ENCODE data around the gene SLC22A3. TPM values are rescaled to one million over a fixed set of nuclear protein-coding genes. Genes with fewer than 3 reads are reported as not detected.

SLC22A3 gene
- total RNA-seq, 2 experiments from 2014 or later: not detected

GRCh38 chr6:160424256-160424655, 76.1 kb downstream of the SLC22A3 start:
- no peaks in the 10 kb centered on the region for H3K9me3 Mint-ChIP-seq (ENCODE audit: low read depth)
- H3K27me3 Mint-ChIP-seq: peaks cover 39% of the 10 kb centered on the region
- no peak overlapping the region for H3K27ac Mint-ChIP-seq
- ATAC-seq (no peak), DNase-seq (no peak)
- ChIA-PET CTCF (no interaction called here), POLR2A (no interaction called here)
- no peaks in the 10 kb centered on the region for H3K36me3 Mint-ChIP-seq (ENCODE audit: low read depth)
- intact Hi-C loops (cut with DNase I, micrococcal nuclease): no loop called here
- peaks cover 10% of the 10 kb centered on the region for H3K4me1 Mint-ChIP-seq
- no peak overlapping the region for H3K4me3 Mint-ChIP-seq

- ChIA-PET CTCF (interaction anchor here (0.9 kb wide), 1 partner anchor 11 kb away, joined by 3 read pairs; no protein-coding TSS in a partner anchor), POLR2A (no interaction called here)
- no peaks in the 10 kb centered on the region for H3K36me3 Mint-ChIP-seq (ENCODE audit: low read depth)
- peaks cover 49% of the 10 kb centered on the region for H3K27me3 Mint-ChIP-seq
- no peak for ATAC-seq
- no peak overlapping the region for H3K4me3 Mint-ChIP-seq
- H3K4me1 Mint-ChIP-seq: peaks cover 10% of the 10 kb centered on the region
- DNase-seq: no peak
- H3K27ac Mint-ChIP-seq: no peak overlapping the region
- H3K9me3 Mint-ChIP-seq (ENCODE audit: low read depth): no peaks in the 10 kb centered on the region
- intact Hi-C loops (cut with DNase I, micrococcal nuclease): no loop called here
Measured at GRCh38 chr6:160426136-160426535, 78.0 kb downstream of the SLC22A3 start.

- no peak for ATAC-seq
- Mint-ChIP-seq H3K27me3 (peaks cover 50% of the 10 kb centered on the region), H3K4me3 (no peak overlapping the region), H3K36me3 (ENCODE audit: low read depth) (no peaks in the 10 kb centered on the region), H3K9me3 (ENCODE audit: low read depth) (no peaks in the 10 kb centered on the region), H3K4me1 (peaks cover 10% of the 10 kb centered on the region), H3K27ac (no peak overlapping the region)
- intact Hi-C loops (cut with DNase I, micrococcal nuclease): no loop called here
- CTCF ChIA-PET: interaction anchor here (0.5 to 0.6 kb wide), 2 partner anchors 23 to 451 kb away, joined by 3 to 4 read pairs; no protein-coding TSS in a partner anchor
- DNase-seq: no peak
- POLR2A ChIA-PET: no interaction called here
Measured at GRCh38 chr6:160427312-160428068, 79.3 kb downstream of the SLC22A3 start.

- H3K27ac Mint-ChIP-seq: no peak overlapping the region
- POLR2A ChIA-PET: no interaction called here
- no peak for ATAC-seq
- intact Hi-C loops (cut with DNase I, micrococcal nuclease): no loop called here
- peaks cover 50% of the 10 kb centered on the region for H3K27me3 Mint-ChIP-seq
- CTCF ChIA-PET: interaction anchor here (0.5 kb wide), 1 partner anchor 23 kb away, joined by 3 read pairs; no protein-coding TSS in a partner anchor
- no peaks in the 10 kb centered on the region for H3K9me3 Mint-ChIP-seq (ENCODE audit: low read depth)
- no peak overlapping the region for H3K4me3 Mint-ChIP-seq
- no peak for DNase-seq
- H3K4me1 Mint-ChIP-seq: peaks cover 10% of the 10 kb centered on the region
- H3K36me3 Mint-ChIP-seq (ENCODE audit: low read depth): no peaks in the 10 kb centered on the region
Measured at GRCh38 chr6:160428069-160428430, 79.9 kb downstream of the SLC22A3 start.

GRCh38 chr6:160428818-160429619, 80.8 kb downstream of the SLC22A3 start:
- ChIA-PET POLR2A (no interaction called here), CTCF (no interaction called here)
- DNase-seq: no peak
- no peak for ATAC-seq
- Mint-ChIP-seq H3K27ac (no peak overlapping the region), H3K36me3 (ENCODE audit: low read depth) (no peaks in the 10 kb centered on the region), H3K27me3 (peaks cover 50% of the 10 kb centered on the region), H3K4me1 (peaks cover 10% of the 10 kb centered on the region), H3K4me3 (no peak overlapping the region), H3K9me3 (ENCODE audit: low read depth) (no peaks in the 10 kb centered on the region)
- intact Hi-C loops (cut with DNase I, micrococcal nuclease): no loop called here

GRCh38 chr6:160429620-160429895, 81.4 kb downstream of the SLC22A3 start:
- Mint-ChIP-seq H3K4me3 (no peak overlapping the region), H3K36me3 (ENCODE audit: low read depth) (no peaks in the 10 kb centered on the region), H3K27me3 (peaks cover 49% of the 10 kb centered on the region), H3K27ac (no peak overlapping the region), H3K4me1 (peaks cover 10% of the 10 kb centered on the region), H3K9me3 (ENCODE audit: low read depth) (no peaks in the 10 kb centered on the region)
- CTCF ChIA-PET: no interaction called here
- DNase-seq: no peak
- POLR2A ChIA-PET: no interaction called here
- no peak for ATAC-seq
- intact Hi-C loops (cut with DNase I, micrococcal nuclease): no loop called here

GRCh38 chr6:160430203-160430602, 82.0 kb downstream of the SLC22A3 start:
- intact Hi-C loops (cut with DNase I, micrococcal nuclease): no loop called here
- Mint-ChIP-seq H3K4me1 (peaks cover 10% of the 10 kb centered on the region), H3K36me3 (ENCODE audit: low read depth) (no peaks in the 10 kb centered on the region), H3K9me3 (ENCODE audit: low read depth) (no peaks in the 10 kb centered on the region), H3K27me3 (peaks cover 49% of the 10 kb centered on the region), H3K4me3 (no peak overlapping the region), H3K27ac (no peak overlapping the region)
- CTCF ChIA-PET: no interaction called here
- no peak for ATAC-seq
- POLR2A ChIA-PET: no interaction called here
- DNase-seq: no peak

GRCh38 chr6:160430751-160431150, 82.6 kb downstream of the SLC22A3 start:
- Mint-ChIP-seq H3K4me1 (peaks cover 11% of the 10 kb centered on the region), H3K27ac (no peak overlapping the region), H3K36me3 (ENCODE audit: low read depth) (no peaks in the 10 kb centered on the region), H3K27me3 (peaks cover 47% of the 10 kb centered on the region), H3K4me3 (no peak overlapping the region), H3K9me3 (ENCODE audit: low read depth) (no peaks in the 10 kb centered on the region)
- ChIA-PET CTCF (interaction anchor here (0.5 kb wide), 1 partner anchor 348 kb away, joined by 4 read pairs; no protein-coding TSS in a partner anchor), POLR2A (no interaction called here)
- DNase-seq (no peak), ATAC-seq (no peak)
- intact Hi-C loops (cut with DNase I, micrococcal nuclease): no loop called here

GRCh38 chr6:160431226-160431625, 83.0 kb downstream of the SLC22A3 start:
- Mint-ChIP-seq H3K27me3 (peaks cover 48% of the 10 kb centered on the region), H3K27ac (no peak overlapping the region), H3K4me1 (peaks cover 10% of the 10 kb centered on the region), H3K4me3 (no peak overlapping the region), H3K36me3 (ENCODE audit: low read depth) (no peaks in the 10 kb centered on the region), H3K9me3 (ENCODE audit: low read depth) (no peaks in the 10 kb centered on the region)
- CTCF ChIA-PET: interaction anchor here (0.5 kb wide), 1 partner anchor 349 kb away, joined by 4 read pairs; no protein-coding TSS in a partner anchor
- no peak for ATAC-seq
- POLR2A ChIA-PET: no interaction called here
- intact Hi-C loops (cut with DNase I, micrococcal nuclease): no loop called here
- no peak for DNase-seq

GRCh38 chr6:160431791-160432404, 83.7 kb downstream of the SLC22A3 start:
- Mint-ChIP-seq H3K36me3 (ENCODE audit: low read depth) (no peaks in the 10 kb centered on the region), H3K4me3 (no peak overlapping the region), H3K27me3 (peaks cover 41% of the 10 kb centered on the region), H3K9me3 (ENCODE audit: low read depth) (no peaks in the 10 kb centered on the region), H3K4me1 (peaks cover 3% of the 10 kb centered on the region), H3K27ac (no peak overlapping the region)
- intact Hi-C loops (cut with DNase I, micrococcal nuclease): no loop called here
- DNase-seq (no peak), ATAC-seq (no peak)
- ChIA-PET CTCF (interaction anchor here (1.4 kb wide), 1 partner anchor 23 kb away, joined by 3 read pairs; no protein-coding TSS in a partner anchor), POLR2A (no interaction called here)

GRCh38 chr6:160435935-160436334, 87.8 kb downstream of the SLC22A3 start:
- Mint-ChIP-seq H3K27ac (no peak overlapping the region), H3K4me1 (peaks cover 3% of the 10 kb centered on the region), H3K27me3 (peaks cover 26% of the 10 kb centered on the region), H3K4me3 (no peak overlapping the region), H3K36me3 (ENCODE audit: low read depth) (no peaks in the 10 kb centered on the region), H3K9me3 (ENCODE audit: low read depth) (no peaks in the 10 kb centered on the region)
- ATAC-seq: no peak
- intact Hi-C loops (cut with DNase I, micrococcal nuclease): no loop called here
- ChIA-PET CTCF (no interaction called here), POLR2A (no interaction called here)
- no peak for DNase-seq

GRCh38 chr6:160437154-160437553, 89.0 kb downstream of the SLC22A3 start:
- ChIA-PET CTCF (interaction anchor here (0.7 kb wide), 1 partner anchor 11 kb away, joined by 3 read pairs; no protein-coding TSS in a partner anchor), POLR2A (no interaction called here)
- no peak overlapping the region for H3K4me3 Mint-ChIP-seq
- H3K27me3 Mint-ChIP-seq: peaks cover 21% of the 10 kb centered on the region
- peaks cover 3% of the 10 kb centered on the region for H3K4me1 Mint-ChIP-seq
- no peak overlapping the region for H3K27ac Mint-ChIP-seq
- intact Hi-C loops (cut with DNase I, micrococcal nuclease): no loop called here
- no peak for DNase-seq
- no peaks in the 10 kb centered on the region for H3K9me3 Mint-ChIP-seq (ENCODE audit: low read depth)
- no peak for ATAC-seq
- no peaks in the 10 kb centered on the region for H3K36me3 Mint-ChIP-seq (ENCODE audit: low read depth)

All from activated CD4-positive, alpha-beta T cell treated with anti-CD3 and anti-CD28 coated beads for 36 hours (primary cell).